ENCODE measurements around the gene ZNF32. TPM values are rescaled to one million over a fixed set of nuclear protein-coding genes. Genes with fewer than 3 reads are reported as not detected.
A peak's percentile ranks its signal among the peaks of the same experiment; 100 is the strongest.

ZNF32 gene
- total and polyA plus RNA-seq, 2 donors (not counting 3 experiments of a cell fraction or from before 2014, with no cell fraction given) = 12.5 to 14.4 TPM

- FAIRE-seq (peak; percentile 94), DNase-seq (ENCODE audit: low read depth, low spot score) (peak; percentile 54)
- dilution Hi-C loops (cut with MboI; ENCODE audit: extremely low pct_ligation_motif_present, low sequenced_read_pairs) = no loop called here
- Histone ChIP-seq H3K9me1 (replicated peaks; ENCODE audit: control insufficient read depth, extremely low read depth, insufficient read depth, low read length) (no peaks in the 10 kb centered on the region), H3K27ac (ENCODE audit: insufficient read depth, low read depth, low read length) (peak overlapping the region; percentile 65), H4K20me1 (replicated peaks; ENCODE audit: control insufficient read depth, extremely low read depth, insufficient read depth, low read length) (no peaks in the 10 kb centered on the region), H2AFZ (ENCODE audit: low read depth, low read length) (no peak overlapping the region), H3K36me3 (ENCODE audit: control insufficient read depth in 2 of 2, extremely low read depth in 1 of 2, insufficient read depth in 2 of 2, low read length in 2 of 2) (no peaks in the 10 kb centered on the region), H3K9me3 (replicated peaks; ENCODE audit: control insufficient read depth, insufficient read depth, low read length) (no peaks in the 10 kb centered on the region), H3K4me2 (ENCODE audit: insufficient read depth, low read length) (peak overlapping the region; percentile 18), H3K9ac (replicated peaks; ENCODE audit: extremely low read depth, insufficient read depth, low read length) (no peak overlapping the region), H3K79me2 (ENCODE audit: control insufficient read depth, insufficient read depth, low read length) (no peaks in the 10 kb centered on the region), H3K4me1 (ENCODE audit: control insufficient read depth, extremely low read depth, insufficient read depth, low read length) (peaks cover 31% of the 10 kb centered on the region), H3K4me3 (replicated peaks in 1 of 3; ENCODE audit: insufficient read depth in 1 of 3, low read depth in 1 of 3, low read length in 3 of 3) (no peak overlapping the region), H3K27me3 (ENCODE audit: control insufficient read depth in 2 of 2, insufficient read depth in 2 of 2, low read length in 2 of 2) (no peaks in the 10 kb centered on the region)
- intact Hi-C loops (cut with micrococcal nuclease) = loop anchor here (1.0 to 5.0 kb wide), 5 partner anchors 14 to 354 kb away; partner anchors contain the start of gene ZNF32
- BruUV-seq (replicated peaks) = no TSS peak
- TF ChIP-seq FOS (IDR thresholded peaks at IDR 0.05; ENCODE audit: borderline replicate concordance, insufficient read depth, low read length) = no peak
- TF ChIP-seq GATA2 (IDR thresholded peaks at IDR 0.05; ENCODE audit: insufficient read depth, insufficient read length, low read depth, low read length) = peak; percentile 28
- TF ChIP-seq POLR2AphosphoS5 (IDR thresholded peaks at IDR 0.05; ENCODE audit: insufficient read depth, low read depth, low read length) = peak; percentile 32
- CTCF ChIA-PET = interaction anchor here (0.9 to 7.4 kb wide), 4 partner anchors 116 to 1171 kb away, joined by 3 to 90 read pairs (median 25); no protein-coding TSS in a partner anchor
- POLR2A ChIA-PET = no interaction called here
Measured at GRCh38 chr10:43693602-43694001, 44.9 kb upstream of the ZNF32 start.

- no peak overlapping the region for H3K4me2 ChIP-seq (ENCODE audit: insufficient read depth, low read length)
- H3K79me2 ChIP-seq (ENCODE audit: control insufficient read depth, insufficient read depth, low read length) = no peaks in the 10 kb centered on the region
- no peak overlapping the region for H3K9ac ChIP-seq (replicated peaks; ENCODE audit: extremely low read depth, insufficient read depth, low read length)
- no peak for DNase-seq (ENCODE audit: low read depth, low spot score)
- no peaks in the 10 kb centered on the region for H3K27me3 ChIP-seq (ENCODE audit: control insufficient read depth in 2 of 2, insufficient read depth in 2 of 2, low read length in 2 of 2)
- no peak for TF ChIP-seq POLR2AphosphoS5 (IDR thresholded peaks at IDR 0.05; ENCODE audit: insufficient read depth, low read depth, low read length)
- no peak for TF ChIP-seq POLR2A (IDR thresholded peaks at IDR 0.05; ENCODE audit: low read depth, low read length)
- no peak for TF ChIP-seq CTCF (IDR thresholded peaks at IDR 0.05; ENCODE audit: extremely low read depth in 1 of 2, insufficient read depth in 1 of 2, low read depth in 1 of 2, low read length in 2 of 2)
- no peak for TF ChIP-seq GATA2 (IDR thresholded peaks at IDR 0.05; ENCODE audit: insufficient read depth, insufficient read length, low read depth, low read length)
- TF ChIP-seq FOS (IDR thresholded peaks at IDR 0.05; ENCODE audit: borderline replicate concordance, insufficient read depth, low read length) = no peak
- no peak for TF ChIP-seq EZH2 (IDR thresholded peaks at IDR 0.05; ENCODE audit: borderline replicate concordance, low read depth, low read length, severe bottlenecking)
- no peak for TF ChIP-seq MAX (IDR thresholded peaks at IDR 0.05; ENCODE audit: insufficient read depth, insufficient read length)
- no peak for TF ChIP-seq MYC (IDR thresholded peaks at IDR 0.05; ENCODE audit: low read depth, low read length)
- TF ChIP-seq JUN (IDR thresholded peaks at IDR 0.05; ENCODE audit: borderline replicate concordance, insufficient read depth, insufficient read length, low read depth) = no peak
- H4K20me1 ChIP-seq (replicated peaks; ENCODE audit: control insufficient read depth, extremely low read depth, insufficient read depth, low read length) = no peaks in the 10 kb centered on the region
- no peaks in the 10 kb centered on the region for H3K9me3 ChIP-seq (replicated peaks; ENCODE audit: control insufficient read depth, insufficient read depth, low read length)
- intact Hi-C loops (cut with micrococcal nuclease) = loop anchor here (2.0 to 5.0 kb wide), 3 partner anchors 43 to 355 kb away; partner anchors contain the start of gene ZNF32
- H2AFZ ChIP-seq (ENCODE audit: low read depth, low read length) = no peak overlapping the region
- no peaks in the 10 kb centered on the region for H3K9me1 ChIP-seq (replicated peaks; ENCODE audit: control insufficient read depth, extremely low read depth, insufficient read depth, low read length)
- no peak overlapping the region for H3K4me3 ChIP-seq (replicated peaks in 1 of 3; ENCODE audit: insufficient read depth in 1 of 3, low read depth in 1 of 3, low read length in 3 of 3)
- ChIA-PET POLR2A (no interaction called here), CTCF (interaction anchor here (0.6 to 7.4 kb wide), 7 partner anchors 10 to 694 kb away, joined by 3 to 90 read pairs (median 4); no protein-coding TSS in a partner anchor)
- H3K36me3 ChIP-seq (ENCODE audit: control insufficient read depth in 2 of 2, extremely low read depth in 1 of 2, insufficient read depth in 2 of 2, low read length in 2 of 2) = no peaks in the 10 kb centered on the region
- peaks cover 31% of the 10 kb centered on the region for H3K4me1 ChIP-seq (ENCODE audit: control insufficient read depth, extremely low read depth, insufficient read depth, low read length)
- H3K27ac ChIP-seq (ENCODE audit: insufficient read depth, low read depth, low read length) = no peak overlapping the region
- no TSS peak for BruUV-seq (replicated peaks)
- FAIRE-seq = no peak
- dilution Hi-C loops (cut with MboI; ENCODE audit: extremely low pct_ligation_motif_present, low sequenced_read_pairs) = no loop called here
Measured at GRCh38 chr10:43692051-43692825, 43.6 kb upstream of the ZNF32 start.
